Fibroblast of skin of abdomen (primary cell): ENCODE results near the gene SNF8.

Source experiments
- DNase-seq: peaks from one replicate; pipeline ENCODE4 v3.0.0-alpha.2; 2013

SNF8 gene

GRCh38 chr17:48929812-48930165 is 14.9 kb downstream of the SNF8 start:
- no peak for DNase-seq

GRCh38 chr17:48928876-48929811 is 15.5 kb downstream of the SNF8 start:
- DNase-seq: no peak

DNA sequence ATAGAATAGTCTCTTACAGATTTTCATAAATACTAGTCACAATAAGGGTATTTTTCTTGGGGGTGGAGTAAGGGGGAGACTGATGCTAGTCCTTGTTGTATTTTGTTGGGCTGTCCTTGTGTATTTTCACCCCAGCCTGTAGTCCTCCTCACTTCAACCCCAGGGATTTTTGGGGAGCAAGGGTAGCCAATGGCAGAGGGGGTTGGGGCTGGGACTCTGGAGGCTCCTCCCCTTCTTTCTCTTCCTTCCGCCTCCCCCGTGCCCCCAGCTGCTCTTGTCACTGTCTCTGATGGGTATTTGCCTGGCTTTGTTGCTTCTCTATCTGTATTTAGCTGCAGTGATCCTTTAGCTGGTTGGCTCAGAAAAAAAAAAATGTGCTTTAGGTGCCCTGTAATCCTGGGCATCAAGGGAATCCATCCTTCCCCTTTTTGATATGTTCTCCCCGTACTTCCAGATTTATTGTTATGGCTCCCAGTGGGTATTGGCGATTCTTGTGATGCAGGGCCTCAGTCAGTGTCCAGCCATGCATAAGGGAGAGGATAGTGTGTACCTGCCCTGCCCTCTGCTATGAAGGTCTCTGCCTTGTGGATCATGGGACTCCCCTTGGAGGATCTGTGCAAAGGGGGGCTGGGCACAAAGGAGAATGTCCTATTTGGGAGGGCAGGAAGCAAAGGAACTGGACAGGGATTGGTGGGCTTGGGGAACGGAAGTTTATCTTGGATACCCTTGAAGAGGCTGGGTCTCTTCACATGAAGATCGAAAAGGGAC is 16.5 kb downstream of the SNF8 start:
- DNase-seq: no peak

DNA sequence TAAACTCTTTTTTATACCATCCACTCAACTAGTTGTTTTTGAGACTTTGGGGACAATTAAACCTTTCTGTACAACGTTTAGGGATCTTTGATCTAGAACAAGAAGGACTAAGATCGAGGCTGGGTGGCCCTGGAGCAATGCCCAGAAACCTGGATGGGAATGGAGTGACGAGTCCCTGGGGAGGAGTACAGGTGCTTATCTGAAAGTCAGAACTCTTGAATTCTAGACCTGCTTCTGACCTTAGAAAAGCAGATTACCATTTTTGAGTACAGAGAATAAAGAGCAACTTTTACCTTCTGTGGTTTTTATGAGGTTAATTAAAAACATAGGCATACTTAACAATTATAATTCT is 18.7 kb downstream of the SNF8 start:
- no peak for DNase-seq

GRCh38 chr17:48925251-48925990 is 19.2 kb downstream of the SNF8 start:
- DNase-seq: no peak

DNA sequence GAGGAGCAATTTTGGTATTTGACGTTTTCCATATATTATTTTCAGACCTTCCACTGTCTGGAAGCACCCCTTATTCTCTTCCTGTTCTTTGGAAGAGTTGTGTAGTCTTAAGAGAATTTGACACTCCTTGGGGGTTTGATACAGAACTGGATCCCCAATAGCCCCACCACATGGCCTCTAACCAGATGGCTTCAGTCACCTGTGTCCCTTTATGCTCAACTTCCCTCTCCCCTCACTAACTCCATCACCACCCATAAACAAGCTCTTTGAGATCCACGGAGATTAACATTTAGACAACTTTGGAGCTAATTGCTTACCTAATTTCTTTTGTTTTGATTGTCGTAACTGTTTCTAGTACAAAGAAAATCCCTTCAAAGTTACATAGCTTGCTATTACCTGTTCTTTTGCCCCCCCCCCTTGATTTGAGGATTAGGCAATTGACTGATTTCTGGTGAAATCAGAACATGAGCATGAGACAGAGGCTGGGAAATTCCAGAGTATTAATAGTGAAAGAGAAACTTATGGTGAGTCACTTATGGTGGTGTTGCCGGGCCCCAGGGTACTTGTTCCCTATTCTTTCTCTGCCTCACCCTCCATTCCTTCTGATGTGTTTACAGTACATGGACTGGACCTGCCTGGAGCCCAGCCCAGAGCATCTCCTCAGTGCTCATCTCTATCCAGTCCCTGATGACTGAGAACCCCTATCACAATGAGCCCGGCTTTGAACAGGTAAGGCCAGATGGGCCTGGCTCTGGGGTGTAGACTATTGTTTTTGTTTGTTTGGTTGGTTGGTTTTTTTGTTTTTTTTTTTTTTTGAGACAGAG is 29.0 kb downstream of the SNF8 start:
- peak; percentile 80 for DNase-seq

DNA sequence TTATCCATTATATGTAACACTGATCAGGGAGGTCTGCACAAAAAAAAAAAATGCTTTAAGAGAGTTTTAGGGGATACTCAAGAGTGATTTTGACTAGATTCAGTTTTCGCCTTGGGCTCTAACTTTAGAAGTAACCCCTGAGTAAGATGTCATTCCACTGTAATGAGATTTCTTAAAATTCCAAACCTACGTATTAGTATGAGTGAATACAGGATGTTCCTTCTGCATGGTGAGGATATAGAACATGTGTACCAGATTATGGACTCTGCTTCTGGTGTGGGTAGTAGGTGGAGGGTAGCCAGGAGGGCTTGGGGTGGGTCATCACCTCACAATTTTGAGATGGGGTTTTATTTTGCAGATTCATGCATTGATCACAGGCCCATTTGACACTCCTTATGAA is 32.2 kb downstream of the SNF8 start:
- no peak for DNase-seq

DNA sequence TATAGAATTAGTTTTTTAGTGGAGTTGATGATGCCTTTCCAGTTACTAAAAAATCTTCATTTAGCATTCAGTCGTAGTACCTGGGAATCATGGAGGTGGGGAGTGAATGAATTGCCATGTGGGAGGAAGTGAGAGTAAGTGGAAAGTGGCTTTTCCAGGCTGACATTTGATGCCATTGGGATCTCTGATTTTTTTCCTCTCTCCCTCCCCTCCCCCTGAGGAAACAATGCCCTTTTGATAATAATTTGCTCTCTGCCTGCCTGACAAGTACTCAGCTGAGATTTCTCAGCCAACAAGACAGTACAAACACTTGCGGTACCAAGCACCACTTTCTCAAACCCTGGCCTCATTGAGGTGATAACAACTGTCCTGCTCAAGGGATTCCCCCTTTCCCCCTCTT is 34.3 kb downstream of the SNF8 start:
- no peak for DNase-seq

DNA sequence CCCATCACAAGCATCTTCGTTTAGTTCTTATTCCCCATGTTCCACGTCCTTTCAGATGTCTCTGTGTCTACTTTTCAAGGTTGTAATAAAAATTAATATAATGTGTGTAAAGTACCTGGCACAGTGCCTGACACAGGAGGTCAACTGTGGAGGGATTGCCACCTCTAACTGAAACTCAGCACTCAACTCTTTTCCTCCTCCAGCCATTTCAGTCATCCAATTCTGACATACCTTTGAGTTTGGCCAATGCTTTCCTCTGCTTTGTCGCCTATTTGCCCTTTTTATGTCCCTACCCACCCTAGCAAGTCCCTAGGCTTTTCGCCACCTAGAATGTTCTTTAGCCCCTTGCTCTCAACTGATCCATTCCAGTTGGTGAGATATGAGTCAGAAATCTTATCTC is 34.9 kb downstream of the SNF8 start:
- no peak for DNase-seq

GRCh38 chr17:48908853-48909394 is 35.7 kb downstream of the SNF8 start:
- peak; percentile 92 for DNase-seq

DNA sequence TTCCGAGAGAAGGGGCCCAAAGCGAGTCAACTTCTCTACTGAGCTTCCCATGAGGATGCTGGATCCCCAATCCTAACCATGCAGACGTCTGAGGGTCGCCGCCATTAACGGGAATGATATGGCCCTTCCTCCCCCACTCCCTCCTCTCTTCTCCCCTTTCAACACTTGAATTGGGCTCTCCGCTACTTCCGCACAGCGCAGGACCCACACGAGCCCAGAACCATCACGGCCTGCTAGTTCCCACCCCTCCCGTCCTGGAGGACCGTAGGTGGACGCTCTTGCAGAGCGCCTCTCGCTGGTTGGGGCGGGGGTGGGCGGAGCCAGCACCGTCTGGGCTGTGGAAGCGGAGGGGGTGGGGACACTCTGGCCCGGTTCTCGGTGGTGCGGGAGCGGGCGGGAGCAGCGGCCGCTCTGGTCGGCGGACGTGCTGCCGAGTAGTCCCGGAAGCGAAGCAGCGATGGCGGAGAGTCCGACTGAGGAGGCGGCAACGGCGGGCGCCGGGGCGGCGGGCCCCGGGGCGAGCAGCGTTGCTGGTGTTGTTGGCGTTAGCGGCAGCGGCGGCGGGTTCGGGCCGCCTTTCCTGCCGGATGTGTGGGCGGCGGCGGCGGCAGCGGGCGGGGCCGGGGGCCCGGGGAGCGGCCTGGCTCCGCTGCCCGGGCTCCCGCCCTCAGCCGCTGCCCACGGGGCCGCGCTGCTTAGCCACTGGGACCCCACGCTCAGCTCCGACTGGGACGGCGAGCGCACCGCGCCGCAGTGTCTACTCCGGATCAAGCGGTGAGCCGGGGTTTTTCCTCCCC is 36.4 kb downstream of the SNF8 start, which contains the start of gene UBE2Z:
TSS of gene UBE2Z (plus strand) at position 361 of the 797 bp plus-strand sequence. CDS start at position 458, 97 bp downstream.
- peak; percentile 96 for DNase-seq

- DNase-seq: peak; percentile 29
Measured at GRCh38 chr17:48907713-48908046, 37.0 kb downstream of the SNF8 start.

DNA sequence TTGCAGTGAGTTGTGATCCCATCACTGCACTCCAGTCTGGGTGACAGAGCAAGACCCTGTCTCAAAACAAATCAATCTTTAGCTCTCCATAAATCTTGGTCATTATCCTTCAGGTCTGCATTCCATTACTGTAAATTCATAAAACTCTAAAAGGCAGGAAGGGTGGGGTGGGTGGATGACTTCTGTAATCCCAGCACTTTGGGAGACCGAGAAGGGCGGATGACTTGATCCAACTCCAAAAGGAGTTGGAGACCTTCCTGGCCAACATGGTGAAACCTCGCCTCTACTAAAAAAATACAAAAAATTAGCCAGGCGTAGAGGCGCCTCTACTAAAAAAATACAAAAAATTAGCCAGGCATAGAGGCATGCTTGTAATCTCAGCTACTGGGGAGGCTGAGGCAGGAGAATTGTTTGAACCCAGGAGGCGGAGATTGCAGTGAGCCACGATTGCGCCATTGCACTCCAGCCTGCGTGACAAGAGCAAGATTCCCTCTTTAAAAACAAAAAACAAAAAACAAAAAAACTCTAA is 38.6 kb downstream of the SNF8 start:
- DNase-seq: no peak

DNA sequence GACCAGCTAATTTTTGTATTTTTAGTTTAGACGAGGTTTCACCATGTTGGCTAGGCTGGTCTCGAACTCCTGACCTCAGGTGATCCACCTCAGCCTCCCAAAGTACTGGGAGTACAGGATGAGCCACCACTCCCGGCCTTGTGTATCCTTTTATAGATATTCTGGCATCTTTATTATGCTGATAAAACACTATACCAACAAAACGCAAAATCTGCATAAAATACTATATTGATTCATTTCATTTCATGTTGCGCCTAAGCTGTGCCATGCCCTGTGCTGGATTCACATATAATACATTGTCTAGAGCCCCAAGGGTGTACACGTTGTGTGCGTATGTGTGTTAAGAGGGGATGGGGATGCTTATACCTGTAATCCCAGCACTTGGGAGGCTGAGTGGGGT is 40.2 kb downstream of the SNF8 start:
- DNase-seq: no peak

DNA sequence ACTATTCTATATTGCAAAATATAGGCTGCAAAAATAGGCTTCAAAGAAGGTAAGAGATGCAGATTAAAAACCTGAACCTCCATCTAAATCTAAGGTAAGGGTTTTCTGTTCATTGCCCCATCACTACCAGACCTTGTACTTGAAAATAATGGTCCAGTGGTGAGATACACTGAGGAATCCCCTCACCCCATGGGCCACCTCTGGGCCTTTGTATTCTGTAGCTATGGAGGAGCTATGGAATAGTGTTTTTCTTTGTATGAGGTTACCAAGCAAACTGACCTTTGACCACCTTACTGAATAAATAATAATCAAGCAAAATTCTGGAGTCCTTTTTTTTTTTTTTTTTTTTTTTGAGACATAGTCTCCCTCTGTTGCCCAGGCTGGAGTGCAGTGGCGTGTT is 41.2 kb downstream of the SNF8 start:
- DNase-seq: no peak

DNA sequence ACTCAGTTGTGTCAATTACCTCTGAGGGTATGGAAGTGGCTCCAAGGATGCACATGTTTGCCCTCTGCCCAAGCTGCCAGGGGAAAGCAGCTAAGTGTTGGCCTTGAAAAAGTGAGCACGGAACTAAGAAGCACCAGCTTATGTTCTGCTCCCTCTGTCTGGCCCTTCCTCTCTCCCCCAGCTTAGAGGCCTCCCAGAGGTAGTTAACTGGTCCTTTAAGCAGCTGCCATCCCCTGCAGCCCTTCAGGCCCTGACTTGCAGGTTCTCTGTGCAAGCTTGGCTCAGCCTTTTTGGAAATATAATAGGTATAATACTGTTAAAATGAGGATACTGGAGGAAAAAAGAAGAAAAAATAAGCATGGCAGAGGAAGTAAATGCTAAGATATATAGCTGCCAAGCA is 43.4 kb downstream of the SNF8 start:
- DNase-seq: no peak

GRCh38 chr17:48894886-48895285 is 49.8 kb downstream of the SNF8 start:
- no peak for DNase-seq

GRCh38 chr17:48893646-48894508 is 50.8 kb downstream of the SNF8 start:
- DNase-seq: no peak

GRCh38 chr17:48892940-48893645 is 51.5 kb downstream of the SNF8 start:
- no peak for DNase-seq
